NCI-H1930 (cell line): ENCODE results near the gene RAPGEF5.

ENCODE experiments used
- DNase-seq, 2 experiments: peaks; one replicate each; lab custom pipeline; 2025; lab: John Stamatoyannopoulos, UW

RAPGEF5 gene

DNA sequence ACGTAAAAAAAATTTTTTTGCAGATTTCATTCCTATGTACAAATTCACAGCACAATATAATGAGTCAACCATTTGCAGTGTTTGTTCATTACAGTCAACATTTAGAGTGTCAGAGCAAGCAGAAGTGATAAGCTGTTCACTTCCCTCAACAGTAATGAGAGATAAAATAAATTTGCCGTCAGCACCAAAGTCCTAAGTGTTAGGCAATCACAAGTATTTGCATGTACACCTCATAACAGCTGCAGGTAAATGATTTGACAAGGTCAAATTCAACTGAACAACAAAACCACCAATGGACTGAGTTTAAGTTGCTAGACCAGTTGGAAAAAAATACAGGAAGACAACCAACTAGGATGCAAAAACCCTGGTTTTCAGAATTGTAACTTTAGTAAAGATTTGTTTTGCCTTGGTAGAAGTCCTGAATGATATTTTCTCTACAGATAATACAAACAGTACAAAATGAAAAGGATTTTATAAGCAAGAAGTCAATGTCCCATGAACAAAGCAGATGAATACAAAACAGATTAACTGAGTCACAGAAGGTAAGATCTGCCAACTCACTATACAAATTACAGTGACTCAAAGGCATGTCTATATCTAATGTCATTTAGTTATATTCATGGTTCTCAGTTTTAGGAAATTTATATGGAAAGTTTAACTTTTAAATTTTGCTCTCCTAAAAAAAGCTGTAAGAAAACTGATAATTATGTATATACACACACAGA lies 10.4 kb downstream of the RAPGEF5 start:
- DNase-seq = no peak

GRCh38 chr7:22344655-22345054 lies 12.3 kb downstream of the RAPGEF5 start:
- DNase-seq = no peak

DNA sequence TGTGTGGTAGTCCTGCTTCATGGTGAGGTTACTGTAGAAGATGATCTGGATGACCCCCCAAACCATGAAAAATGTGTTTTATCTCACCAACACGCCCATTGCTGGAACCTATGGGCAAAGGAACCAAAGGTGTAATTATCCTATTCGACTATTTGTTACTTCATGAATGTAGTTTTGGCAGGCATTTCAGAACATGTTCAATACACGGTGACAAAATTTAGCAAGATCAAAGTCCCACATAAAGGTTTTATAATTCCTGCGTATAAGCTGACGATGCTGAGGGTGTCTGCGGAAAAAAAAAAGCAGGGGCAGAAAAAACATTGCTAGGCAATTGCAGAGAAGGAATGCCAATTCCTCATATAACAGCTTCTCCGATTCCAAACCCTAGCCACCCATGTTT lies 13.3 kb downstream of the RAPGEF5 start:
- no peak for DNase-seq

DNA sequence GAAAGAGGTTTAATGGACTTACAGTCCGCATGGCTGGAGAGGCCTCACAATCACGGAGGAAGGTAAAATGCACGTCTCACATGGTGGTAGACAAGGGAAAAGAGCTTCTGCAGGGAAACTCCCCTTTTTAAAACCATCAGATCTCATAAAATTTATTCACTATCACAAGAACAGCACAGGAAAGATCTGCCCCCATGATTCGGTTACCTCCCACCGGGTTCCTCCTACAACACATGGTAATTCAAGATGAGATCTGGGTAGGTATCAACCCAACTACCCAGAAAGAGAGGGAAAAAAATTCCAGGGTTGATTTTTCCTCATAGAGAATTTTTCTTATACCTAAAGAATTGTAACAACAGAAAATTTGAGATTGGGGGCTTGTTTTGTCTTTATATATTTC lies 13.9 kb downstream of the RAPGEF5 start:
- no peak for DNase-seq

DNA sequence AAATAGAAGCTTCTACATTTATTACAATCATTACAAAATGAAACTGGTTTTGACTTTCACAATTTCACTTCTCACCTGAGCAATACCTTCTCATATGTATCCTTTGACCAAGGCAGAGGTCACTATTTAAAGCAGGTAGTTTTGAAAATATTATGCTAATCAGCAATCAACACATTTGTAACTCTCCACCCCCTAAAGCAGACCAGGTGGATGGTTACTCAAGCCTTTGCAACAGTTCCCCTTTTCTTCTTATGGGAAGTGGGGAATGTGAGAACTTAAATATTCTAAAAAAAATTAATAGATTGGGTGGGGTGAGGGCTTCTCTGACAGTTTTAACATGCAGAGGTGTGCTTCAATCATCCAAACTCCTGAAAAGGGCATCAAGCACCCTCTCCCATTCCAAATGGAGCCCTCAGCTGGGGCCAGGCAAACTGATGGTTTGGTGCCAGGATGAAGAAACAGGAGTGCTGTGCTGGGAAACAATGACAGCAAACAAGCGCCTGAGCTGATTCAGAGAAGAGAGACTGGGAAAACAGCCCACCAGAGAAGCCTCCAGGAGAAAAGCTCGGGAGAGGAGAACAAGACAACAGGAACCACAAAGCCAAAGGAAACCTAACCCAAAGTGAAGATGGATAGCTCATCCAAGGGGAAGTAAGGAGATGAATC lies 17.1 kb downstream of the RAPGEF5 start:
- no peak for DNase-seq

- no peak for DNase-seq
Measured at GRCh38 chr7:22338877-22339276, 18.1 kb downstream of the RAPGEF5 start.

DNA sequence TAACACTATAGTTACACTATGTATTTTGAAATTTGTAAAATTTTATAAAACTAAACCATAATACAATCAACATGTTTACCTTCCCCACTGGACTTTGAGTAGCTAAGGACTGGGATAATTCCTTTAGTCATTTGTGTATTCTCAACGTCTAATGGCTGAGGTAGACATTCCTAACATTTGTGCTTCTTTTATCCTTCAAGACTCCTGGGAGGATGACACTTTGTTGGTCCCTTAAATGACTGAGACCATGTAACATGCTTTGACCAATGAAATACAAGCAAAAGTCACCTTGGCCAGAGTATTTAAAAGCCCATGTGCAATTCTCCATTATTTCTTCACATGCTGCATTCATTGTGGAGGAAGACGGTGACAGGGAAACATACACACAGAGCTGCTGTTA lies 18.5 kb downstream of the RAPGEF5 start:
- DNase-seq = no peak

- no peak for DNase-seq
Measured at GRCh38 chr7:22333680-22334141, 23.2 kb downstream of the RAPGEF5 start.

GRCh38 chr7:22332461-22332870 lies 24.5 kb downstream of the RAPGEF5 start:
- no peak for DNase-seq

GRCh38 chr7:22331704-22332103 lies 25.2 kb downstream of the RAPGEF5 start:
- no peak for DNase-seq

GRCh38 chr7:22330903-22331302 lies 26.1 kb downstream of the RAPGEF5 start:
- DNase-seq = no peak

- no peak for DNase-seq
Measured at GRCh38 chr7:22329816-22330524, 27.0 kb downstream of the RAPGEF5 start.

- no peak for DNase-seq
Measured at GRCh38 chr7:22326181-22326580, 30.8 kb downstream of the RAPGEF5 start.

- no peak for DNase-seq
Measured at GRCh38 chr7:22325671-22326070, 31.3 kb downstream of the RAPGEF5 start.

DNA sequence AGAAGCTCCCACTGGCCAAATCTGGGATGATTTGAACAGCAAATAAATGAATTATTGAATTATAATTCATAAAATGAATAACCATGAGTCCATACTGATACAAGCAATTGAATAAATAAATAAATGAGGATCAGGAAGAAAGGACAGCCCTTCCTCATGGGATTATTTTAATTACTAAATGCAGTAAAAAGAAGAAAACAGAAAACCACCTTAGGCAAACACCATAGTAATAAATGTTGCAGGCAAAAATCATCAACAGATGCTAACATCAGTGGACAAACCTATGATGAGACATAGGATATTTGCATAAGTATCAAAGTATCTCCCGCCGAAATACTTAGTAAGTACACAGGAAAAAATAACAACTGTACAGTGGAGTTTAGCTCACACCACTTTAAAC lies 33.2 kb downstream of the RAPGEF5 start:
- no peak for DNase-seq

GRCh38 chr7:22320416-22320815 lies 36.5 kb downstream of the RAPGEF5 start:
- no peak for DNase-seq

GRCh38 chr7:22319424-22320403 lies 37.2 kb downstream of the RAPGEF5 start:
- DNase-seq = peak; percentile 11 to 30

- DNase-seq = no peak
Measured at GRCh38 chr7:22318376-22318775, 38.6 kb downstream of the RAPGEF5 start.

DNA sequence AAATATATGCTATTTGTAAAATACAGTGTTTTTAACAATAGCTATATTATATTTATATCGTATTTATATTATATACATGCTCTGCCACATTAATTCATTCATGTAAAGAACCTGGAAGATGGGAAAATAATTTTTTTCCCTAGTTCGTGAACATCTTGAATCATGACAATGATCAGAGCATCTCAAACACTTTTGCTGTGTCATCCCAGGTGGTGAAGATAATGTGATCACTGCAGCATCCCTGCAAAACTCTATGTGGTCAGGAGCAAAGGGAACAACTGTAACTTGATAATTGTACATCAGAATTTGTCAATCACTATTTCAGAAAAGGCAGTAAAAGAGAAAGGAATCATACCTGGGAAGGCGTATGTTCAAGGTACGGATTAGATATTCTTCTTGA lies 39.3 kb downstream of the RAPGEF5 start:
- no peak for DNase-seq

DNA sequence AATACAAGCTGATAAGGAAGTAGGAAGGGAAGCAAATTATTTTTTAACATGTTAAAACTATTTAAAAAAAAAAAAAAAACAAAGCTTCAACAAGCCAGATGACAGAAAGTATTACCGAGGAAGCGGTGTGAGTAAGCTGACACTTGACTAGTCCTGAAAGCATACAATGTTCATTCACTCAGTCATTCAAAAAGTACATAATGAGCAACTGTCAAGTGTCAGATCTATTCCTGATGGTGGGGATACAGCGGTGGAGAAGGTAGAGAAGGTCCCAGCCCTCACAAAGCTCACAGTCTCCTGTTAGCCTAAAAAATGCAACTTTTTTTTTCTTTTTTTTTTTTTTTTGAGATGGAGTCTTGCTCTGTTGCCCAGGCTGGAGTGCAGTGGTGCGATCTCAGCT lies 40.0 kb downstream of the RAPGEF5 start:
- DNase-seq = no peak

GRCh38 chr7:22307816-22308215 lies 49.1 kb downstream of the RAPGEF5 start:
- DNase-seq = no peak

GRCh38 chr7:22305706-22306105 lies 51.2 kb downstream of the RAPGEF5 start:
- DNase-seq = no peak
